GM23248 (cell line): ENCODE measurements around the gene CDC14A. TPM values are rescaled to one million over a fixed set of nuclear protein-coding genes. Genes with fewer than 3 reads are reported as not detected.

Experiments
- DNase-seq: peaks from one replicate; pipeline ENCODE4 v3.0.0-alpha.2; 2015
- H2AFZ ChIP-seq: fragments of 200-600 bp; sonication (generic); 2 replicates; pipeline ENCODE4 v1.6.1; 2016; ENCODE audit warnings: antibody characterized with exemption
- H3F3A ChIP-seq: fragments of 200-600 bp; sonication (generic); 2 replicates; pipeline ENCODE4 v1.6.1; 2016; ENCODE audit warnings: mild to moderate bottlenecking, antibody characterized with exemption, mixed run types; ENCODE audit not compliant: insufficient read depth
- H3K27ac ChIP-seq: fragments of 200-600 bp; sonication (generic); 2 replicates; pipeline ENCODE4 v1.5.1; 2016; ENCODE audit warnings: mild to moderate bottlenecking
- H3K27me3 ChIP-seq: fragments of 200-600 bp; sonication (generic); replicated peaks from 2 replicates; pipeline ENCODE4 v1.6.1; 2016; ENCODE audit warnings: mild to moderate bottlenecking; ENCODE audit not compliant: insufficient read depth
- H3K36me3 ChIP-seq: fragments of 200-600 bp; sonication (generic); 2 replicates; pipeline ENCODE4 v1.6.1; 2016; ENCODE audit warnings: low read depth, mild to moderate bottlenecking
- H3K4me1 ChIP-seq: fragments of 200-600 bp; sonication (generic); 2 replicates; pipeline ENCODE4 v1.6.1; 2016; ENCODE audit warnings: mild to moderate bottlenecking; ENCODE audit not compliant: insufficient read depth
- H3K4me2 ChIP-seq: fragments of 200-600 bp; sonication (generic); one replicate; pipeline ENCODE4 v1.6.1; 2016; ENCODE audit warnings: mild to moderate bottlenecking; ENCODE audit not compliant: unreplicated experiment
- H3K4me3 ChIP-seq: fragments of 200-600 bp; sonication (generic); 2 replicates; pipeline ENCODE4 v1.5.1; 2016; ENCODE audit warnings: mild to moderate bottlenecking
- H3K79me2 ChIP-seq: fragments of 200-600 bp; sonication (generic); 2 replicates; pipeline ENCODE4 v1.6.1; 2016; ENCODE audit warnings: mild to moderate bottlenecking; ENCODE audit not compliant: insufficient read depth
- H3K9ac ChIP-seq: fragments of 200-600 bp; sonication (generic); 2 replicates; pipeline ENCODE4 v1.6.1; 2016; ENCODE audit warnings: mild to moderate bottlenecking
- H3K9me2 ChIP-seq: fragments of 200-600 bp; sonication (generic); 2 replicates; pipeline ENCODE4 v1.6.1; 2016; ENCODE audit warnings: mixed run types, mild to moderate bottlenecking, moderate library complexity; ENCODE audit not compliant: insufficient read depth
- H3K9me3 ChIP-seq: fragments of 200-600 bp; sonication (generic); one replicate; pipeline ENCODE4 v1.6.1; 2017; ENCODE audit warnings: low read depth
- H4K20me1 ChIP-seq: fragments of 200-600 bp; sonication (generic); 2 replicates; pipeline ENCODE4 v1.6.0; 2016; ENCODE audit not compliant: insufficient read depth
- EZH2 ChIP-seq: fragments of 200-600 bp; sonication (generic); IDR thresholded peaks from 2 replicates; pipeline ENCODE4 v1.6.1; 2018; ENCODE audit warnings: antibody characterized with exemption, mild to moderate bottlenecking; ENCODE audit not compliant: insufficient read depth, poor library complexity, severe bottlenecking
- EZH2phosphoT487 ChIP-seq: fragments of 200-600 bp; sonication (generic); IDR thresholded peaks from 2 replicates; pipeline ENCODE4 v1.6.1; 2018; ENCODE audit warnings: antibody characterized with exemption, moderate library complexity, mild to moderate bottlenecking, low read depth; ENCODE audit not compliant: insufficient read depth
- WGBS, 2 experiments: methylation state at CpG; one replicate each; pipeline ENCODE4 v1.1.6; 2015 to 2017; ENCODE audit warnings: low lambda C conversion rate in 2 of 2, low coverage in 1 of 2; ENCODE audit errors: missing lambda C conversion rate in 2 of 2; 5-methylcytosine and 5-hydroxymethylcytosine counted together
- in situ Hi-C: fragments of 300-500 bp; cut with MboI; formaldehyde crosslinking; loops from 2 replicates; pipeline ENCODE4 v1.15.0; 2020
- polyA plus RNA-seq: library from polyadenylated mRNA; unstranded; fragments of >200 nt; fragmentation: Nextera tagmentation; extraction: Ambion mirVana; gene quantifications from 2 replicates; pipeline ENCODE4 v1.2.1, GENCODE V29; 2016
- total RNA-seq: library from RNA; depleted of rRNA; stranded (reverse); fragments of >200 nt; shearing (Covaris generic); gene quantifications from 2 replicates; pipeline ENCODE4 v1.2.3, GENCODE V29; 2014

Gene CDC14A
- total and polyA plus RNA-seq, 2 experiments from 2014 or later, result 1.5 to 1.8 TPM

GRCh38 chr1:100411019-100411418 is 58.7 kb downstream of the CDC14A start:
- H3K9me3 ChIP-seq, result no peaks in the 10 kb centered on the region

GRCh38 chr1:100411574-100411973 is 59.3 kb downstream of the CDC14A start:
- no peak overlapping the region for H2AFZ ChIP-seq
- H3K4me2 ChIP-seq, result no peak overlapping the region
- no peaks in the 10 kb centered on the region for H3K9me3 ChIP-seq
- H3K36me3 ChIP-seq, result no peaks in the 10 kb centered on the region
- H3K4me3 ChIP-seq, result no peak overlapping the region
- H3K79me2 ChIP-seq, result no peaks in the 10 kb centered on the region
- H3K9me2 ChIP-seq, result no peaks in the 10 kb centered on the region
- no peaks in the 10 kb centered on the region for H4K20me1 ChIP-seq
- no peaks in the 10 kb centered on the region for H3K27me3 ChIP-seq
- no peak overlapping the region for H3K9ac ChIP-seq
- in situ Hi-C loops, result no loop called here
- H3K4me1 ChIP-seq, result no peaks in the 10 kb centered on the region
- no peak overlapping the region for H3K27ac ChIP-seq
- TF ChIP-seq EZH2phosphoT487 (no peak), EZH2 (no peak)
- DNase-seq, result no peak
- H3F3A ChIP-seq, result no peaks in the 10 kb centered on the region

More at GRCh38 chr1:100411019-100411418, 58.7 kb downstream of the CDC14A start:
- Histone ChIP-seq H2AFZ (no peak overlapping the region), H3K79me2 (no peaks in the 10 kb centered on the region), H3K4me3 (no peak overlapping the region), H3K27me3 (no peaks in the 10 kb centered on the region), H3K4me1 (no peaks in the 10 kb centered on the region), H3K36me3 (no peaks in the 10 kb centered on the region), H3K4me2 (no peak overlapping the region), H4K20me1 (no peaks in the 10 kb centered on the region), H3K9ac (no peak overlapping the region), H3F3A (no peaks in the 10 kb centered on the region), H3K27ac (no peak overlapping the region), H3K9me2 (no peaks in the 10 kb centered on the region)
- in situ Hi-C loops, result no loop called here
- TF ChIP-seq EZH2phosphoT487, result no peak
- no peak for DNase-seq
- WGBS, 2 experiments, result 97% methylated on average over 4 of the region's 4 CpGs

- no peaks in the 10 kb centered on the region for H3K27me3 ChIP-seq
- no peak overlapping the region for H2AFZ ChIP-seq
- no peak for DNase-seq
- no peaks in the 10 kb centered on the region for H3K9me3 ChIP-seq
- TF ChIP-seq EZH2phosphoT487 (no peak), EZH2 (no peak)
- no peaks in the 10 kb centered on the region for H3F3A ChIP-seq
- H3K4me3 ChIP-seq, result no peak overlapping the region
- H3K9me2 ChIP-seq, result no peaks in the 10 kb centered on the region
- H4K20me1 ChIP-seq, result no peaks in the 10 kb centered on the region
- no peaks in the 10 kb centered on the region for H3K4me1 ChIP-seq
- in situ Hi-C loops, result no loop called here
- H3K36me3 ChIP-seq, result no peaks in the 10 kb centered on the region
- H3K9ac ChIP-seq, result no peak overlapping the region
- H3K79me2 ChIP-seq, result no peaks in the 10 kb centered on the region
- H3K4me2 ChIP-seq, result no peak overlapping the region
- WGBS, 2 experiments, result 93 to 95% methylated on average over 2 of the region's 2 CpGs
- no peak overlapping the region for H3K27ac ChIP-seq
These were observed 60.7 kb downstream of the CDC14A start for GRCh38 chr1:100413035-100413434.

GRCh38 chr1:100414693-100415497 is 62.6 kb downstream of the CDC14A start:
- WGBS, 2 experiments, result 87 to 91% methylated on average over 5 of the region's 5 CpGs
- H3K4me1 ChIP-seq, result no peaks in the 10 kb centered on the region
- H3K27ac ChIP-seq, result no peak overlapping the region
- no peak overlapping the region for H3K9ac ChIP-seq
- no peak overlapping the region for H3K4me3 ChIP-seq
- no peaks in the 10 kb centered on the region for H4K20me1 ChIP-seq
- no peaks in the 10 kb centered on the region for H3K9me2 ChIP-seq
- no peak overlapping the region for H2AFZ ChIP-seq
- no peak for DNase-seq
- in situ Hi-C loops, result no loop called here
- H3K36me3 ChIP-seq, result no peaks in the 10 kb centered on the region
- no peaks in the 10 kb centered on the region for H3K27me3 ChIP-seq
- no peak overlapping the region for H3K4me2 ChIP-seq
- H3K9me3 ChIP-seq, result no peaks in the 10 kb centered on the region
- no peaks in the 10 kb centered on the region for H3F3A ChIP-seq
- no peaks in the 10 kb centered on the region for H3K79me2 ChIP-seq
- no peak for TF ChIP-seq EZH2
- no peak for TF ChIP-seq EZH2phosphoT487

- no peaks in the 10 kb centered on the region for H3K79me2 ChIP-seq
- H2AFZ ChIP-seq, result no peak overlapping the region
- no peaks in the 10 kb centered on the region for H3K4me1 ChIP-seq
- no peak overlapping the region for H3K27ac ChIP-seq
- no peak overlapping the region for H3K4me3 ChIP-seq
- H3K9me2 ChIP-seq, result no peaks in the 10 kb centered on the region
- no peaks in the 10 kb centered on the region for H3K36me3 ChIP-seq
- TF ChIP-seq EZH2phosphoT487 (no peak), EZH2 (no peak)
- H3K9me3 ChIP-seq, result no peaks in the 10 kb centered on the region
- H3K27me3 ChIP-seq, result no peaks in the 10 kb centered on the region
- H4K20me1 ChIP-seq, result no peaks in the 10 kb centered on the region
- in situ Hi-C loops, result no loop called here
- DNase-seq, result no peak
- H3F3A ChIP-seq, result no peaks in the 10 kb centered on the region
- no peak overlapping the region for H3K9ac ChIP-seq
- no peak overlapping the region for H3K4me2 ChIP-seq
These were observed 63.1 kb downstream of the CDC14A start for GRCh38 chr1:100415498-100415778.
